WI38 (cell line): ENCODE data around the gene SLC30A3.
"Not testable (repeated sequence)": the region's sequence is repeated elsewhere in the genome, so short reads cannot be mapped to it uniquely, and the experiment has no call there.

Experiments used
- H3K4me3 ChIP-seq: 2 replicates; pipeline ENCODE4 v1.5.1; 2011; ENCODE audit warnings: low read depth, mild to moderate bottlenecking, control low read depth, low read length
- CTCF ChIP-seq: IDR thresholded peaks from 2 replicates; pipeline ENCODE4 v1.5.1; 2012; ENCODE audit warnings: low read depth, mild to moderate bottlenecking, control low read depth, low read length

Gene SLC30A3

GRCh38 chr2:27271631-27272340, 8.9 kb upstream of the SLC30A3 start:
- no peak for TF ChIP-seq CTCF
- no peak overlapping the region for H3K4me3 ChIP-seq

- H3K4me3 ChIP-seq = no peak overlapping the region
- TF ChIP-seq CTCF = no peak
These were observed 7.8 kb upstream of the SLC30A3 start for GRCh38 chr2:27270670-27271069.

GRCh38 chr2:27270131-27270530, 7.3 kb upstream of the SLC30A3 start:
- no peak for TF ChIP-seq CTCF
- no peak overlapping the region for H3K4me3 ChIP-seq

GRCh38 chr2:27268296-27268695, 5.4 kb upstream of the SLC30A3 start:
- H3K4me3 ChIP-seq = not testable (repeated sequence)

- H3K4me3 ChIP-seq = no peak overlapping the region
- TF ChIP-seq CTCF = no peak
These were observed 2.7 kb upstream of the SLC30A3 start for GRCh38 chr2:27265536-27265870.

- peak overlapping the region; percentile 37 for H3K4me3 ChIP-seq
- TF ChIP-seq CTCF = peak; percentile 53
These were observed 2.1 kb upstream of the SLC30A3 start for GRCh38 chr2:27264753-27265535.

- no peak for TF ChIP-seq CTCF
- peak overlapping the region; percentile 37 for H3K4me3 ChIP-seq
These were observed 1.5 kb upstream of the SLC30A3 start for GRCh38 chr2:27264253-27264752.
